H9 (cell line): Measurements from ENCODE around the gene ZFPL1. TPM values are rescaled to one million over a fixed set of nuclear protein-coding genes. Genes with fewer than 3 reads are reported as not detected.
A peak's percentile ranks its signal among the peaks of the same experiment; 100 is the strongest.

ENCODE experiments used
- DNase-seq: peaks from one replicate; pipeline ENCODE4 v3.0.0-alpha.2; 2017
- H2AFZ ChIP-seq: one replicate; pipeline ENCODE4 v1.6.1; 2013; ENCODE audit warnings: mild to moderate bottlenecking, low read length, control low read depth, moderate library complexity
- H2AK5ac ChIP-seq: 2 replicates; pipeline ENCODE4 v1.6.1; 2013; ENCODE audit warnings: low read length, control low read depth, mixed read lengths; ENCODE audit not compliant: insufficient read length
- H2BK120ac ChIP-seq: one replicate; pipeline ENCODE4 v1.6.1; 2013; ENCODE audit warnings: low read depth, mild to moderate bottlenecking, low read length, control low read depth, inconsistent platforms; ENCODE audit not compliant: poor library complexity, severe bottlenecking
- H2BK12ac ChIP-seq: 2 replicates; pipeline ENCODE4 v1.6.1; 2013; ENCODE audit warnings: low read length, control low read depth, mixed read lengths, low read depth; ENCODE audit not compliant: insufficient read length
- H2BK15ac ChIP-seq: 2 replicates; pipeline ENCODE4 v1.6.1; 2013; ENCODE audit warnings: low read depth, low read length, control low read depth
- H2BK20ac ChIP-seq: one replicate; pipeline ENCODE4 v1.6.1; 2013; ENCODE audit warnings: low read depth, mild to moderate bottlenecking, low read length, control low read depth, inconsistent platforms; ENCODE audit not compliant: poor library complexity, severe bottlenecking
- H2BK5ac ChIP-seq: 2 replicates; pipeline ENCODE4 v1.6.1; 2013; ENCODE audit warnings: low read length, control low read depth, mixed read lengths; ENCODE audit not compliant: insufficient read length
- H3K14ac ChIP-seq: 2 replicates; pipeline ENCODE4 v1.6.1; 2013; ENCODE audit warnings: low read length, control low read depth; ENCODE audit not compliant: insufficient read depth
- H3K18ac ChIP-seq: 2 replicates; pipeline ENCODE4 v1.6.1; 2013; ENCODE audit warnings: low read depth, mild to moderate bottlenecking, mixed read lengths, low read length, control low read depth; ENCODE audit not compliant: insufficient read length
- H3K23ac ChIP-seq: 2 replicates; pipeline ENCODE4 v1.6.1; 2013; ENCODE audit warnings: low read length, control low read depth, mixed read lengths, low read depth; ENCODE audit not compliant: insufficient read length
- H3K23me2 ChIP-seq: 2 replicates; pipeline ENCODE4 v1.6.1; 2013; ENCODE audit warnings: low read depth, mild to moderate bottlenecking, mixed read lengths, low read length, control low read depth; ENCODE audit not compliant: insufficient read length, poor library complexity, severe bottlenecking
- H3K27ac ChIP-seq: 2 replicates; pipeline ENCODE4 v1.5.1; 2013; ENCODE audit warnings: low read length, control low read depth, mixed read lengths, low read depth; ENCODE audit not compliant: insufficient read length
- H3K27me3 ChIP-seq: 2 replicates; pipeline ENCODE4 v1.6.1; 2013; ENCODE audit warnings: low read length, control low read depth, inconsistent platforms; ENCODE audit not compliant: insufficient read depth
- H3K4ac ChIP-seq: 2 replicates; pipeline ENCODE4 v1.6.1; 2013; ENCODE audit warnings: low read depth, mild to moderate bottlenecking, control low read depth, inconsistent platforms, low read length, moderate library complexity
- H3K4me1 ChIP-seq: 2 replicates; pipeline ENCODE4 v1.6.1; 2013; ENCODE audit warnings: low read length, control low read depth, inconsistent platforms; ENCODE audit not compliant: insufficient read depth
- H3K4me2 ChIP-seq: 2 replicates; pipeline ENCODE4 v1.6.1; 2013; ENCODE audit warnings: low read length, control low read depth, mixed read lengths; ENCODE audit not compliant: insufficient read length, insufficient read depth
- H3K56ac ChIP-seq: 2 replicates; pipeline ENCODE4 v1.6.1; 2013; ENCODE audit warnings: low read depth, mild to moderate bottlenecking, mixed read lengths, low read length, control low read depth; ENCODE audit not compliant: insufficient read length
- H3K79me1 ChIP-seq: 2 replicates; pipeline ENCODE4 v1.6.1; 2013; ENCODE audit warnings: low read depth, mild to moderate bottlenecking, moderate library complexity, low read length, control low read depth, inconsistent platforms; ENCODE audit not compliant: insufficient read depth, poor library complexity, severe bottlenecking
- H3K79me2 ChIP-seq: 2 replicates; pipeline ENCODE4 v1.6.1; 2013; ENCODE audit warnings: low read length, control low read depth, inconsistent platforms; ENCODE audit not compliant: insufficient read depth
- H3K9ac ChIP-seq: 2 replicates; pipeline ENCODE4 v1.6.1; 2013; ENCODE audit warnings: low read length, control low read depth, mixed read lengths; ENCODE audit not compliant: insufficient read length; ENCODE audit errors: extremely low read depth
- H3K9me3 ChIP-seq: one replicate; pipeline ENCODE4 v1.6.1; 2013; ENCODE audit warnings: low read depth, low read length, inconsistent platforms; ENCODE audit not compliant: control insufficient read depth
- H3T11ph ChIP-seq: one replicate; pipeline ENCODE4 v1.6.1; 2013; ENCODE audit warnings: mild to moderate bottlenecking, low read length, control low read depth, inconsistent platforms
- H4K20me1 ChIP-seq: one replicate; pipeline ENCODE4 v1.6.1; 2013; ENCODE audit not compliant: control insufficient read depth, insufficient read length, insufficient read depth
- H4K5ac ChIP-seq: 2 replicates; pipeline ENCODE4 v1.6.1; 2013; ENCODE audit warnings: low read depth, mild to moderate bottlenecking, mixed read lengths, low read length, control low read depth; ENCODE audit not compliant: insufficient read length
- H4K8ac ChIP-seq: replicated peaks from 2 replicates; pipeline ENCODE4 v1.6.1; 2013; ENCODE audit warnings: low read length, control low read depth, mixed read lengths, low read depth; ENCODE audit not compliant: insufficient read length
- H4K91ac ChIP-seq: 2 replicates; pipeline ENCODE4 v1.6.1; 2013; ENCODE audit warnings: low read depth, mild to moderate bottlenecking, moderate library complexity, mixed read lengths, low read length, control low read depth; ENCODE audit not compliant: insufficient read length
- H3K27ac Mint-ChIP-seq, 3 experiments: 2 replicates in 2 of 3; 3 replicates in 1 of 3; pipeline ENCODE4 v1.8.0; 2020 to 2021; ENCODE audit warnings: mixed read lengths in 3 of 3, mild to moderate bottlenecking in 1 of 3, moderate library complexity in 1 of 3
- H3K27me3 Mint-ChIP-seq: 2 replicates; pipeline ENCODE4 v1.8.0; 2021; ENCODE audit warnings: low read depth, mild to moderate bottlenecking, moderate library complexity, mixed read lengths
- H3K36me3 Mint-ChIP-seq, 3 experiments: 2 replicates in 2 of 3; 3 replicates in 1 of 3; pipeline ENCODE4 v1.8.0; 2020 to 2021; ENCODE audit warnings: low read depth in 3 of 3, mixed read lengths in 3 of 3; ENCODE audit not compliant: insufficient read depth in 1 of 3
- H3K4me1 Mint-ChIP-seq, 2 experiments: 2 replicates each; pipeline ENCODE4 v1.8.0; 2020; ENCODE audit warnings: mixed read lengths in 2 of 2
- H3K4me3 Mint-ChIP-seq, 2 experiments: 2 replicates in 1 of 2; 3 replicates in 1 of 2; pipeline ENCODE4 v1.8.0; 2020 to 2021; ENCODE audit warnings: mild to moderate bottlenecking in 2 of 2, mixed read lengths in 2 of 2, moderate library complexity in 1 of 2
- H3K9me3 Mint-ChIP-seq, 2 experiments: 2 replicates in 1 of 2; 3 replicates in 1 of 2; pipeline ENCODE4 v1.8.0; 2020; ENCODE audit warnings: mild to moderate bottlenecking in 2 of 2, mixed read lengths in 2 of 2, moderate library complexity in 1 of 2
- CTCF ChIP-seq: fragments of 200-600 bp; sonication (generic); conservative IDR thresholded peaks from 3 replicates; pipeline ENCODE4 v1.8.0; 2021; ENCODE audit warnings: antibody characterized with exemption, mild to moderate bottlenecking
- WGBS: extraction: QIAGEN DNeasy Blood & Tissue Kit; methylation state at CpG from one replicate; pipeline ENCODE4 v1.1.7; 2013; ENCODE audit warnings: missing lambda C conversion rate, low lambda C conversion rate, mixed read lengths; ENCODE audit not compliant: insufficient read length; ENCODE audit errors: extremely low coverage; 5-methylcytosine and 5-hydroxymethylcytosine counted together
- total RNA-seq: library from RNA; stranded (reverse); gene quantifications from 2 replicates; pipeline ENCODE4 v1.2.1, GENCODE V29; 2021

ZFPL1 gene
- total RNA-seq, 1 experiment from 2014 or later, result 24.2 TPM

GRCh38 chr11:65132988-65133700 is 49.1 kb downstream of the ZFPL1 start:
- no peak overlapping the region for H3K56ac ChIP-seq
- no peak overlapping the region for H4K5ac ChIP-seq
- H3K27me3 Mint-ChIP-seq, result no peaks in the 10 kb centered on the region
- H3K4me1 Mint-ChIP-seq, result peaks cover 19 to 23% of the 10 kb centered on the region in 2 experiments
- WGBS, result no CpG with 5 or more reads among the region's 18 CpGs
- peaks cover 5 to 31% (median 31%) of the 10 kb centered on the region in 3 experiments; a peak in 6 of 7 replicates for H3K36me3 Mint-ChIP-seq
- peak overlapping the region; percentile 58 for H3K4me2 ChIP-seq
- no peak overlapping the region for H3K4ac ChIP-seq
- peak overlapping the region; percentile 96 for H3K9ac ChIP-seq
- H3T11ph ChIP-seq, result no peak overlapping the region
- no peak overlapping the region for H3K18ac ChIP-seq
- no peaks in the 10 kb centered on the region for H4K20me1 ChIP-seq
- peak; percentile 83 for DNase-seq
- no peak overlapping the region for H2BK15ac ChIP-seq
- H3K4me1 ChIP-seq, result no peaks in the 10 kb centered on the region
- H3K79me1 ChIP-seq, result no peaks in the 10 kb centered on the region
- H4K91ac ChIP-seq, result no peak overlapping the region
- H3K4me3 Mint-ChIP-seq, result peak overlapping the region; percentile 93 to 95
- no peak overlapping the region for H2BK20ac ChIP-seq
- no peak overlapping the region for H3K14ac ChIP-seq
- H3K23ac ChIP-seq, result no peak overlapping the region
- H2BK120ac ChIP-seq, result no peak overlapping the region
- H4K8ac ChIP-seq, result no peak overlapping the region
- H3K79me2 ChIP-seq, result no peaks in the 10 kb centered on the region
- no peak for TF ChIP-seq CTCF
- no peak overlapping the region for H2AFZ ChIP-seq
- H3K23me2 ChIP-seq, result peaks cover 14% of the 10 kb centered on the region
- H3K9me3 Mint-ChIP-seq, result no peaks in the 10 kb centered on the region; a peak in 1 of 5 replicates
- no peaks in the 10 kb centered on the region for H3K9me3 ChIP-seq
- H3K27ac Mint-ChIP-seq, result peak overlapping the region; percentile 100; a peak in 6 of 7 replicates
- H3K27me3 ChIP-seq, result no peaks in the 10 kb centered on the region
- H2BK5ac ChIP-seq, result no peak overlapping the region
- no peak overlapping the region for H2BK12ac ChIP-seq
- H3K27ac ChIP-seq, result no peak overlapping the region
- H2AK5ac ChIP-seq, result no peak overlapping the region
